Neutrophil (primary cell): ENCODE measurements around the gene PAK4.

Experiments used
- H3K27ac ChIP-seq: fragments of 200-600 bp; sonication (generic); 2 replicates; pipeline ENCODE4 v1.5.1; 2016; ENCODE audit warnings: mild to moderate bottlenecking, moderate library complexity
- H3K27me3 ChIP-seq: fragments of 200-600 bp; sonication (generic); 2 replicates; pipeline ENCODE4 v1.6.0; 2016; ENCODE audit warnings: mild to moderate bottlenecking
- H3K36me3 ChIP-seq: fragments of 200-600 bp; sonication (generic); 2 replicates; pipeline ENCODE4 v1.5.1; 2017
- H3K4me1 ChIP-seq, 2 experiments: fragments of 200-600 bp in 1 of 2; sonication (generic) in 1 of 2; 1 replicate in 1 of 2; 2 replicates in 1 of 2; pipeline versions ENCODE4 v1.5.1 to v1.6.1; 2013 to 2016; ENCODE audit warnings: low read depth in 1 of 2, low read length in 1 of 2, mild to moderate bottlenecking in 1 of 2, moderate library complexity in 1 of 2; ENCODE audit not compliant: control insufficient read depth in 1 of 2, insufficient read depth in 1 of 2
- H3K4me3 ChIP-seq, 2 experiments: fragments of 200-600 bp in 1 of 2; sonication (generic) in 1 of 2; 1 replicate in 1 of 2; 2 replicates in 1 of 2; pipeline ENCODE4 v1.5.1; 2013 to 2016; ENCODE audit warnings: low read depth in 1 of 2, low read length in 1 of 2, mild to moderate bottlenecking in 1 of 2, moderate library complexity in 1 of 2
- H3K9me3 ChIP-seq: fragments of 200-600 bp; sonication (generic); 2 replicates; pipeline ENCODE4 v1.5.1; 2016
- CTCF ChIP-seq: fragments of 200-600 bp; sonication (generic); IDR thresholded peaks from 2 replicates; pipeline ENCODE4 v1.5.1; 2016; ENCODE audit warnings: antibody characterized with exemption

Gene PAK4

GRCh38 chr19:39124136-39124764 is 1.3 kb upstream of the PAK4 start:
- TF ChIP-seq CTCF: no peak
- Histone ChIP-seq H3K36me3 (no peaks in the 10 kb centered on the region), H3K4me3 (no peak overlapping the region), H3K27ac (no peak overlapping the region), H3K4me1 (peaks cover 7 to 15% of the 10 kb centered on the region in 2 experiments), H3K9me3 (no peaks in the 10 kb centered on the region), H3K27me3 (peaks cover 11% of the 10 kb centered on the region)

GRCh38 chr19:39125199-39125553 is 410 bp upstream of the PAK4 start:
- Histone ChIP-seq H3K27me3 (peaks cover 9% of the 10 kb centered on the region), H3K9me3 (no peaks in the 10 kb centered on the region), H3K36me3 (no peaks in the 10 kb centered on the region), H3K27ac (peak overlapping the region; percentile 79), H3K4me1 (peaks cover 7 to 15% of the 10 kb centered on the region in 2 experiments), H3K4me3 (peak overlapping the region; percentile 67 to 79)
- TF ChIP-seq CTCF: no peak

GRCh38 chr19:39126312-39127187 is 964 bp downstream of the PAK4 start:
- H3K4me1 ChIP-seq: peaks cover 7 to 15% of the 10 kb centered on the region in 2 experiments
- H3K4me3 ChIP-seq: peak overlapping the region; percentile 67 to 79
- no peaks in the 10 kb centered on the region for H3K36me3 ChIP-seq
- no peak for TF ChIP-seq CTCF
- H3K27me3 ChIP-seq: no peaks in the 10 kb centered on the region
- H3K27ac ChIP-seq: peak overlapping the region; percentile 79
- H3K9me3 ChIP-seq: no peaks in the 10 kb centered on the region

- TF ChIP-seq CTCF: no peak
- no peaks in the 10 kb centered on the region for H3K9me3 ChIP-seq
- H3K27ac ChIP-seq: no peak overlapping the region
- no peaks in the 10 kb centered on the region for H3K27me3 ChIP-seq
- H3K4me1 ChIP-seq: peaks cover 7 to 15% of the 10 kb centered on the region in 2 experiments
- H3K36me3 ChIP-seq: no peaks in the 10 kb centered on the region
- no peak overlapping the region for H3K4me3 ChIP-seq
Measured at GRCh38 chr19:39127812-39128515, 2.4 kb downstream of the PAK4 start.

GRCh38 chr19:39128516-39129079 is 3.0 kb downstream of the PAK4 start:
- H3K27me3 ChIP-seq: no peaks in the 10 kb centered on the region
- no peaks in the 10 kb centered on the region for H3K36me3 ChIP-seq
- no peak overlapping the region for H3K27ac ChIP-seq
- no peaks in the 10 kb centered on the region for H3K9me3 ChIP-seq
- no peak for TF ChIP-seq CTCF
- no peak overlapping the region for H3K4me3 ChIP-seq
- H3K4me1 ChIP-seq: peaks cover 7 to 15% of the 10 kb centered on the region in 2 experiments
